CD4-positive, alpha-beta memory T cell (primary cell): Measurements from ENCODE around the gene CDC73. TPM values are rescaled to one million over a fixed set of nuclear protein-coding genes. Genes with fewer than 3 reads are reported as not detected.

Experiments
- CTCF ChIA-PET: fragments of 350-600 bp; sonication (Branson Sonifier 250); formaldehyde crosslinking; loops from one replicate; lab custom pipeline; 2021; ENCODE audit warnings: inconsistent platforms; ENCODE audit not compliant: partially characterized antibody; lab: Charles Lee
- POLR2A ChIA-PET: fragments of 350-600 bp; sonication (Branson Sonifier 250); formaldehyde crosslinking; loops from one replicate; lab custom pipeline; 2021; ENCODE audit not compliant: partially characterized antibody; lab: Charles Lee
- DNase-seq, 5 donors: peaks; one replicate each; pipeline versions ENCODE4 v3.0.0 to v3.0.0-alpha.2; 2020 to 2022; ENCODE audit warnings: mixed read lengths in 1 of 5
- H3K27ac ChIP-seq: one replicate; pipeline ENCODE4 v1.7.0; 2013; ENCODE audit warnings: low read depth, low read length
- H3K27me3 ChIP-seq: 2 replicates; pipeline ENCODE4 v1.7.0; 2013; ENCODE audit warnings: mild to moderate bottlenecking, low read length, moderate library complexity; ENCODE audit not compliant: insufficient read depth
- H3K36me3 ChIP-seq: 2 replicates; pipeline ENCODE4 v1.7.0; 2013; ENCODE audit warnings: mild to moderate bottlenecking, low read length, moderate library complexity; ENCODE audit not compliant: insufficient read depth
- H3K4me1 ChIP-seq: 2 replicates; pipeline ENCODE4 v1.7.0; 2013; ENCODE audit warnings: mild to moderate bottlenecking, low read length, moderate library complexity; ENCODE audit not compliant: insufficient read depth
- H3K4me3 ChIP-seq, 2 donors: one replicate each; pipeline ENCODE4 v1.7.0; 2013; ENCODE audit warnings: low read length in 2 of 2, mild to moderate bottlenecking in 1 of 2
- H3K9me3 ChIP-seq, 2 donors: one replicate each; pipeline ENCODE4 v1.7.0; 2013; ENCODE audit warnings: low read length in 2 of 2, control low read depth in 1 of 2; ENCODE audit not compliant: control insufficient read depth in 1 of 2
- H3K27ac Mint-ChIP-seq, 7 donors: one replicate each; pipeline ENCODE4 v1.8.0; 2020 to 2021; ENCODE audit warnings: mixed read lengths in 7 of 7, mild to moderate bottlenecking in 6 of 7, inconsistent platforms in 3 of 7, moderate library complexity in 3 of 7
- H3K27me3 Mint-ChIP-seq, 2 donors: one replicate each; pipeline ENCODE4 v1.8.0; 2020 to 2021; ENCODE audit warnings: mixed read lengths in 2 of 2
- H3K36me3 Mint-ChIP-seq, 2 donors: one replicate each; pipeline ENCODE4 v1.8.0; 2020 to 2021; ENCODE audit warnings: mixed read lengths in 2 of 2, inconsistent platforms in 1 of 2, mild to moderate bottlenecking in 1 of 2
- H3K4me1 Mint-ChIP-seq, 4 donors: one replicate each; pipeline ENCODE4 v1.8.0; 2020 to 2021; ENCODE audit warnings: mixed read lengths in 4 of 4, mild to moderate bottlenecking in 1 of 4
- H3K4me3 Mint-ChIP-seq, 8 donors: one replicate each; pipeline ENCODE4 v1.8.0; 2020 to 2021; ENCODE audit warnings: mixed read lengths in 8 of 8, mild to moderate bottlenecking in 7 of 8, moderate library complexity in 6 of 8, inconsistent platforms in 3 of 8
- H3K9me3 Mint-ChIP-seq, 8 donors: one replicate each; pipeline ENCODE4 v1.8.0; 2020 to 2021; ENCODE audit warnings: mixed read lengths in 8 of 8, mild to moderate bottlenecking in 5 of 8, inconsistent platforms in 3 of 8, moderate library complexity in 1 of 8
- intact Hi-C: fragments of 100-400 bp; cut with micrococcal nuclease; formaldehyde crosslinking; loops from one replicate; pipeline ENCODE4 v1.15.1; 2023
- polyA plus RNA-seq, 2 donors: library from polyadenylated mRNA; unstranded; fragments of 300-500 nt; fragmentation: Illumina TruSeq; gene quantifications; one replicate each; pipeline ENCODE4 v1.2.3, GENCODE V29; 2021
- total RNA-seq, 2 experiments: library from RNA; stranded (reverse); gene quantifications; one replicate each; pipeline ENCODE4 v1.2.3, GENCODE V29; 2021

CDC73 gene
- total and polyA plus RNA-seq, 4 experiments from 2014 or later = 70.4 to 75.0 (median 71.3) TPM

DNA sequence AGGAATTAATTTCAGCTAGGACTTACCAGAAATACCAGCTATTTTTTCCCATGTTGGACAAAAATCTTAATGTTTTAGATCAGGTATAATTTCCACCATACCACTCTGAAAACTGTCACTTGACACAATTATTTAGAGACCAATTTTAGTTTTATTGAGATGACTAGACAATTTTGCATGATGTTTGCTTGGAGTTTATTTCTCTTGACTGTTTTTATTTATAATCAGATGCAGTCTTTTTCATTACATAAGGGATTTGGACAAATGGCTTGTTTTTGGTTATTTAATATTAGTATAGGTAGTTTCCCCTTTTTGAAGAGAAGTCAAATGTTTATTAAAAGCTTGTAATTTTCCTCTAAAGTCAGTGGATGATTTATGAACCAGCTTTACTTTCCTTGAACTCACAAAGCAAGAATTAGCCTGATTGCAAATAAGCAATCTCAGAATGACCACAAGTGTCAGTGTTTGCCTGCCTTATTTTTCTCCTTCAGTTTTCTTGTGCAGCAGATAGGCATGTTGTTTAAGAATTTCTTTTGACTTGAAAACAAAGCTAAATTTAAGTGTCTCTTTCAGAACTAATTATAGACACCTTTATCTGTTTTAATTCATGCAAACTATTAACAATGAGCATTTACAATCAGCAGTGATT is 68.4 kb downstream of the CDC73 start:
- Mint-ChIP-seq H3K27me3 (no peaks in the 10 kb centered on the region), H3K4me1 (peaks cover 37 to 74% (median 55%) of the 10 kb centered on the region in 4 donors), H3K4me3 (peak overlapping the region in 2 of 8 donors; percentile 7 to 46), H3K36me3 (peaks cover 21 to 25% of the 10 kb centered on the region in 2 donors), H3K9me3 (peaks cover 0 to 8% (median 0%) of the 10 kb centered on the region in 8 donors), H3K27ac (peak overlapping the region in 5 of 7 donors; percentile 15 to 78 (median 30))
- H3K27me3 ChIP-seq = no peaks in the 10 kb centered on the region
- H3K4me1 ChIP-seq = peaks cover 51% of the 10 kb centered on the region
- H3K9me3 ChIP-seq = peaks cover 0 to 5% of the 10 kb centered on the region in 2 donors
- no peak overlapping the region for H3K27ac ChIP-seq
- CTCF ChIA-PET = interaction anchor here (1.0 to 3.1 kb wide), 8 partner anchors 9 to 1107 kb away, joined by 3 to 13 read pairs (median 4); no protein-coding TSS in a partner anchor
- H3K4me3 ChIP-seq = no peak overlapping the region
- peaks cover 4% of the 10 kb centered on the region for H3K36me3 ChIP-seq
- POLR2A ChIA-PET = interaction anchor here (1.2 to 1.8 kb wide), 3 partner anchors 20 to 289 kb away, joined by 3 to 5 read pairs (median 5); no protein-coding TSS in a partner anchor
- DNase-seq = peak in 2 of 5 donors; percentile 12 to 33
- intact Hi-C loops = no loop called here

DNA sequence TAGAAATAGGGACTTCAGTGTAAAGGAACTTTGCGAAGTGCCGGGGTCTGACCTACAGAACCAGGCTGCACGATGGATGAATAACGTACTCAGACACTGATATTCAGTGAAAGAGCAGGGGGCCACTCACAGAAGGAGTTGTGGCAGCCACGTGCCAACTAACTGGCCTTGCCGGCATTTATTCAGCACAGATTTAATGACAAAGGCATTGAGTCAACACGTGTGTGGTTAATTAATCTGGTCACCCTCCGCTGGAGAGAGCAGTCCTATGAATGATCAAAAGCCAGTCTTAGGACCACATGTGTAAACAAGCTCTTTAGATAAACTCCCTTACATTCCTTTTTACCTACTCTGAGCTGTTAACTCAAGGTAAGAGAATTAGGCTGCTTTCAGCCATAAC is 70.8 kb downstream of the CDC73 start:
- no peak for DNase-seq
- H3K4me3 Mint-ChIP-seq = peak overlapping the region in 1 of 8 donors; percentile 6
- peaks cover 4% of the 10 kb centered on the region for H3K36me3 ChIP-seq
- no peak overlapping the region for H3K4me3 ChIP-seq
- H3K27ac Mint-ChIP-seq = peak overlapping the region in 1 of 7 donors; percentile 55
- intact Hi-C loops = no loop called here
- peaks cover 0 to 5% of the 10 kb centered on the region in 2 donors for H3K9me3 ChIP-seq
- H3K27me3 ChIP-seq = no peaks in the 10 kb centered on the region
- ChIA-PET CTCF (no interaction called here), POLR2A (no interaction called here)
- H3K27ac ChIP-seq = no peak overlapping the region
- H3K4me1 ChIP-seq = peaks cover 46% of the 10 kb centered on the region
- peaks cover 0 to 8% (median 0%) of the 10 kb centered on the region in 8 donors for H3K9me3 Mint-ChIP-seq
- no peaks in the 10 kb centered on the region for H3K27me3 Mint-ChIP-seq
- peaks cover 30 to 65% (median 46%) of the 10 kb centered on the region in 4 donors for H3K4me1 Mint-ChIP-seq
- H3K36me3 Mint-ChIP-seq = peaks cover 30 to 34% of the 10 kb centered on the region in 2 donors

DNA sequence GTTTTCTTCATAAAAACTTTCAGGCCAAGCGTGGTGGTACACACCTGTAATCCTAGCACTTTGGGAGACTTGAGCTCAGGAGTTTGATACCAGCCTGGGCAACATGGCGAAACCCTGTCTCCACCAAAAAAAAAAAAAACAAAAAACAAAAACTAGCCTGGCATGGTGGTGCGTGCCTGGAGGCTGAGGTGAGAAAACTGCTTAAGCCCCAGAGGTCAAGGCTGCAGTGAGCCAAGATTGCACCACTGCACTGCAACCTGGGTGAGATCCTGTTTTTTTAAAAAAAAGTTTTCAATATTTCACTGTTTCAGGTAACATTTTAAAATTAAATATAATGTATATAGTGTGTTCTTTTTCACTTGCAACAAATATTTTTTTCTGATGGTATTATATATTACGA is 78.1 kb downstream of the CDC73 start:
- intact Hi-C loops = no loop called here

DNA sequence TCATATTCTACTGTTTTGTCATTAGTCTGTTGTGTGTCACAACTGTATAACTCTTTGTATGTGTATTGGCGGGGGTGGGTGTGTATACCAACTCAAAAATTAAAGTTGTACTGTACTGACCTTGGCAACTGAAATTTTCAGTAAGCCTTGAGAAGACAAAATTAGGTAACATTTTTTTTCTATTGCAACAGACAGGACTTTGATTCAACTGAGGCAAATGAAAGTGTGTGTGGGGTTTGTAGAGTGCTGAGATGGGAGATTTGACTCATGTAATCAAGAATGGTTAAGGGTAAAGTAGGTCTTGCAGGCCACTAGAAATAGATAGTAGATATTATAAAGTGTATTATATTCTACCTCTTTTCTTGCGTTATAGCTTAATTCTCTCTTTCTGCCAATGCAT is 79.2 kb downstream of the CDC73 start:
- peaks cover 34 to 50% of the 10 kb centered on the region in 2 donors for H3K36me3 Mint-ChIP-seq
- H3K4me3 Mint-ChIP-seq = no peak overlapping the region
- H3K4me1 Mint-ChIP-seq = peaks cover 22 to 29% (median 24%) of the 10 kb centered on the region in 4 donors
- no peaks in the 10 kb centered on the region for H3K27me3 Mint-ChIP-seq
- intact Hi-C loops = no loop called here
- peak overlapping the region in 3 of 7 donors; percentile 15 to 61 (median 59) for H3K27ac Mint-ChIP-seq
- CTCF ChIA-PET = no interaction called here
- Histone ChIP-seq H3K27me3 (no peaks in the 10 kb centered on the region), H3K4me3 (no peak overlapping the region), H3K4me1 (peaks cover 5% of the 10 kb centered on the region), H3K36me3 (peaks cover 5% of the 10 kb centered on the region), H3K27ac (no peak overlapping the region), H3K9me3 (no peaks in the 10 kb centered on the region)
- DNase-seq = no peak
- POLR2A ChIA-PET = interaction anchor here (0.5 to 0.6 kb wide), 2 partner anchors 34 to 450 kb away, joined by 3 read pairs; no protein-coding TSS in a partner anchor
- peaks cover 0 to 8% (median 4%) of the 10 kb centered on the region in 8 donors for H3K9me3 Mint-ChIP-seq

More for the DNA sequence above, 78.1 kb downstream of the CDC73 start:
- CTCF ChIA-PET = interaction anchor here (1.4 kb wide), 1 partner anchor 10 kb away, joined by 3 read pairs; no protein-coding TSS in a partner anchor
- no peak for DNase-seq
- Histone ChIP-seq H3K9me3 (no peaks in the 10 kb centered on the region), H3K36me3 (peaks cover 2% of the 10 kb centered on the region), H3K4me1 (peaks cover 10% of the 10 kb centered on the region), H3K27me3 (no peaks in the 10 kb centered on the region), H3K4me3 (no peak overlapping the region), H3K27ac (no peak overlapping the region)
- Mint-ChIP-seq H3K9me3 (no peaks in the 10 kb centered on the region), H3K4me1 (peaks cover 24 to 33% (median 30%) of the 10 kb centered on the region in 4 donors), H3K4me3 (no peak overlapping the region), H3K27me3 (no peaks in the 10 kb centered on the region), H3K27ac (no peak overlapping the region), H3K36me3 (peaks cover 30 to 47% of the 10 kb centered on the region in 2 donors)
- POLR2A ChIA-PET = no interaction called here

DNA sequence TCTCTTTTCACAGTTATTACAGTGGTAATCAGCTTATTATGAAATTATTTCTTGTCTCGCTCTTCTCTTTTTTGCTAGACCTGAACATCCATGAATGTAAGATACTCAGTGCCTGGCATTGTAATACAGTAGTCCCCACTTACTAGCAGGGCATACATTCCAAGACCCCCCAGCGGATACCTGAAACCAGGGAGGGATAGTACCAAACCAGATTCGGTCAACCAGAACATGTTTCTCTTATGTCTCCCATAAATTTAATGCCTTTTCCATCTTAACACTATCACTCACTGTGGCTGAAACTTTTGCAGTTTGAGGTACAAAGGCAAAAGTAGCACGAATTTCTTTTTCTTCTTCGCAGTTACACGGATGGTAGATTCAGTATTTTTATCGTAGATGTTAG is 89.2 kb downstream of the CDC73 start:
- peaks cover 22 to 33% (median 27%) of the 10 kb centered on the region in 4 donors for H3K4me1 Mint-ChIP-seq
- CTCF ChIA-PET = no interaction called here
- intact Hi-C loops = no loop called here

DNA sequence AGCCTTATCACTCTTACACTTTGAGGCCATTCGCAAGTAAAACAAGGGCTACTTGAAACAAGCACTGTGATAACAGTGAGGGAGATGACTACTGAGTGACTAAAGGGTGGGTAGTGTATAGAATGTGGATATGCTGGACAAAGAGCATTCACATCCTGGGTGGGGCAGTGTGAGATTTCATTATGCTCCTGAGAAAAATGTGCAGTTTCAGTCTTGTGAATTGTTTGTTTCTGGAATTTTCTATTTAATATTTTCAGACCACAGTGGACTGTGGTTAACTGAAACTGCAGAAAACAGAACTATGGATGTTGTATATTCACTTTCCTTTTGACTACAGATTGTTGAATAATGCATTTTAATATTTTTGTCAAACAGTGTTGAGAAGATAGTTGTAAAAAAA is 89.7 kb downstream of the CDC73 start:
- Mint-ChIP-seq H3K27me3 (no peaks in the 10 kb centered on the region), H3K27ac (peak overlapping the region in 1 of 7 donors; percentile 3), H3K9me3 (peaks cover 0 to 19% (median 16%) of the 10 kb centered on the region in 8 donors), H3K4me3 (no peak overlapping the region), H3K4me1 (peaks cover 22 to 33% (median 27%) of the 10 kb centered on the region in 4 donors), H3K36me3 (peaks cover 76 to 82% of the 10 kb centered on the region in 2 donors)
- ChIA-PET POLR2A (no interaction called here), CTCF (no interaction called here)
- Histone ChIP-seq H3K4me3 (no peak overlapping the region), H3K9me3 (peaks cover 0 to 2% of the 10 kb centered on the region in 2 donors), H3K4me1 (peaks cover 6% of the 10 kb centered on the region), H3K36me3 (peaks cover 15% of the 10 kb centered on the region), H3K27me3 (no peaks in the 10 kb centered on the region), H3K27ac (no peak overlapping the region)
- no peak for DNase-seq
- intact Hi-C loops = no loop called here

More for the DNA sequence above, 89.2 kb downstream of the CDC73 start:
- peaks cover 10% of the 10 kb centered on the region for H3K36me3 ChIP-seq
- H3K9me3 Mint-ChIP-seq = peaks cover 5 to 24% (median 22%) of the 10 kb centered on the region in 8 donors
- H3K4me3 Mint-ChIP-seq = peak overlapping the region in 1 of 8 donors; percentile 16
- H3K27me3 ChIP-seq = no peaks in the 10 kb centered on the region
- POLR2A ChIA-PET = interaction anchor here (1.2 kb wide), 1 partner anchor 21 kb away, joined by 3 read pairs; no protein-coding TSS in a partner anchor
- no peaks in the 10 kb centered on the region for H3K27me3 Mint-ChIP-seq
- peaks cover 6% of the 10 kb centered on the region for H3K4me1 ChIP-seq
- no peak overlapping the region for H3K27ac ChIP-seq
- no peak overlapping the region for H3K4me3 ChIP-seq
- peak overlapping the region in 3 of 7 donors; percentile 3 to 28 (median 17) for H3K27ac Mint-ChIP-seq
- peaks cover 76 to 82% of the 10 kb centered on the region in 2 donors for H3K36me3 Mint-ChIP-seq
- DNase-seq = no peak
- peaks cover 0 to 4% of the 10 kb centered on the region in 2 donors for H3K9me3 ChIP-seq

DNA sequence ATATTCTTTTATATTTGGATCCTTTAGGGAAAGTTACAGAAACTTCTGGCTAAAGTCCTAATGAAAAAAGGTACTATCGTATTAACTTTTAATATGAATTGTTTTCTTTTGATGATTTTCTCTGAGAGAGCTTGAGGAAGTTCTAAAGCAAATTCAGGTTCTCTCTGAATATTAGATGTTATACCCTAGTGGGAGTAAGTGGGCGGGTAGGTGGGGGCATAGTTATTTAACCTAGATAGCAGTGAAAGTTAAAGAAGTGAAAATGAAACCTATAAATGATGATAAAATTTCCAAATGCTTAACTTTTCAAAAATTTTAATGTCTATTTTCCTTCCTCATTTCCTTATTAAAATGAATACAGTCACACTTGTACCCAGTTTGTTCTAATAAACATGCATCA is 90.8 kb downstream of the CDC73 start:
- Mint-ChIP-seq H3K27ac (peak overlapping the region in 2 of 7 donors; percentile 25 to 42), H3K36me3 (peaks cover 74 to 82% of the 10 kb centered on the region in 2 donors), H3K4me1 (peaks cover 22 to 31% (median 25%) of the 10 kb centered on the region in 4 donors), H3K27me3 (no peaks in the 10 kb centered on the region), H3K9me3 (peaks cover 0 to 9% (median 6%) of the 10 kb centered on the region in 8 donors), H3K4me3 (peak overlapping the region in 1 of 8 donors; percentile 20)
- ChIA-PET POLR2A (interaction anchor here (1.2 kb wide), 1 partner anchor 27 kb away, joined by 4 read pairs; the partner anchor contains the start of gene B3GALT2), CTCF (no interaction called here)
- H3K4me3 ChIP-seq = no peak overlapping the region
- intact Hi-C loops = no loop called here
- H3K4me1 ChIP-seq = peaks cover 6% of the 10 kb centered on the region
- H3K36me3 ChIP-seq = peaks cover 12% of the 10 kb centered on the region
- H3K9me3 ChIP-seq = no peaks in the 10 kb centered on the region
- H3K27me3 ChIP-seq = no peaks in the 10 kb centered on the region
- no peak overlapping the region for H3K27ac ChIP-seq
- DNase-seq = no peak
